ENCODE data around the gene KIF21B.

GRCh38 chr1:200972985-200973742 is 50.4 kb downstream of the KIF21B start:
- TF ChIP-seq, protein P1, sequence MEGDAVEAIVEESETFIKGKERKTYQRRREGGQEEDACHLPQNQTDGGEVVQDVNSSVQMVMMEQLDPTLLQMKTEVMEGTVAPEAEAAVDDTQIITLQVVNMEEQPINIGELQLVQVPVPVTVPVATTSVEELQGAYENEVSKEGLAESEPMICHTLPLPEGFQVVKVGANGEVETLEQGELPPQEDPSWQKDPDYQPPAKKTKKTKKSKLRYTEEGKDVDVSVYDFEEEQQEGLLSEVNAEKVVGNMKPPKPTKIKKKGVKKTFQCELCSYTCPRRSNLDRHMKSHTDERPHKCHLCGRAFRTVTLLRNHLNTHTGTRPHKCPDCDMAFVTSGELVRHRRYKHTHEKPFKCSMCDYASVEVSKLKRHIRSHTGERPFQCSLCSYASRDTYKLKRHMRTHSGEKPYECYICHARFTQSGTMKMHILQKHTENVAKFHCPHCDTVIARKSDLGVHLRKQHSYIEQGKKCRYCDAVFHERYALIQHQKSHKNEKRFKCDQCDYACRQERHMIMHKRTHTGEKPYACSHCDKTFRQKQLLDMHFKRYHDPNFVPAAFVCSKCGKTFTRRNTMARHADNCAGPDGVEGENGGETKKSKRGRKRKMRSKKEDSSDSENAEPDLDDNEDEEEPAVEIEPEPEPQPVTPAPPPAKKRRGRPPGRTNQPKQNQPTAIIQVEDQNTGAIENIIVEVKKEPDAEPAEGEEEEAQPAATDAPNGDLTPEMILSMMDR (IDR thresholded peaks at IDR 0.05): no peak
- no peak for TF ChIP-seq ZFX (IDR thresholded peaks at IDR 0.05; ENCODE audit: borderline replicate concordance)
